GM18909 (cell line): ENCODE measurements around the gene FLNA.

Experiments
- ATAC-seq: cut with Tn5 transposase; IDR thresholded peaks from one replicate; pipeline ENCODE4 v1.9.1; 2021; ENCODE audit warnings: mild to moderate bottlenecking; ENCODE audit not compliant: unreplicated experiment, poor library complexity

Gene FLNA, protein sequence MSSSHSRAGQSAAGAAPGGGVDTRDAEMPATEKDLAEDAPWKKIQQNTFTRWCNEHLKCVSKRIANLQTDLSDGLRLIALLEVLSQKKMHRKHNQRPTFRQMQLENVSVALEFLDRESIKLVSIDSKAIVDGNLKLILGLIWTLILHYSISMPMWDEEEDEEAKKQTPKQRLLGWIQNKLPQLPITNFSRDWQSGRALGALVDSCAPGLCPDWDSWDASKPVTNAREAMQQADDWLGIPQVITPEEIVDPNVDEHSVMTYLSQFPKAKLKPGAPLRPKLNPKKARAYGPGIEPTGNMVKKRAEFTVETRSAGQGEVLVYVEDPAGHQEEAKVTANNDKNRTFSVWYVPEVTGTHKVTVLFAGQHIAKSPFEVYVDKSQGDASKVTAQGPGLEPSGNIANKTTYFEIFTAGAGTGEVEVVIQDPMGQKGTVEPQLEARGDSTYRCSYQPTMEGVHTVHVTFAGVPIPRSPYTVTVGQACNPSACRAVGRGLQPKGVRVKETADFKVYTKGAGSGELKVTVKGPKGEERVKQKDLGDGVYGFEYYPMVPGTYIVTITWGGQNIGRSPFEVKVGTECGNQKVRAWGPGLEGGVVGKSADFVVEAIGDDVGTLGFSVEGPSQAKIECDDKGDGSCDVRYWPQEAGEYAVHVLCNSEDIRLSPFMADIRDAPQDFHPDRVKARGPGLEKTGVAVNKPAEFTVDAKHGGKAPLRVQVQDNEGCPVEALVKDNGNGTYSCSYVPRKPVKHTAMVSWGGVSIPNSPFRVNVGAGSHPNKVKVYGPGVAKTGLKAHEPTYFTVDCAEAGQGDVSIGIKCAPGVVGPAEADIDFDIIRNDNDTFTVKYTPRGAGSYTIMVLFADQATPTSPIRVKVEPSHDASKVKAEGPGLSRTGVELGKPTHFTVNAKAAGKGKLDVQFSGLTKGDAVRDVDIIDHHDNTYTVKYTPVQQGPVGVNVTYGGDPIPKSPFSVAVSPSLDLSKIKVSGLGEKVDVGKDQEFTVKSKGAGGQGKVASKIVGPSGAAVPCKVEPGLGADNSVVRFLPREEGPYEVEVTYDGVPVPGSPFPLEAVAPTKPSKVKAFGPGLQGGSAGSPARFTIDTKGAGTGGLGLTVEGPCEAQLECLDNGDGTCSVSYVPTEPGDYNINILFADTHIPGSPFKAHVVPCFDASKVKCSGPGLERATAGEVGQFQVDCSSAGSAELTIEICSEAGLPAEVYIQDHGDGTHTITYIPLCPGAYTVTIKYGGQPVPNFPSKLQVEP (N-terminal part only)

DNA sequence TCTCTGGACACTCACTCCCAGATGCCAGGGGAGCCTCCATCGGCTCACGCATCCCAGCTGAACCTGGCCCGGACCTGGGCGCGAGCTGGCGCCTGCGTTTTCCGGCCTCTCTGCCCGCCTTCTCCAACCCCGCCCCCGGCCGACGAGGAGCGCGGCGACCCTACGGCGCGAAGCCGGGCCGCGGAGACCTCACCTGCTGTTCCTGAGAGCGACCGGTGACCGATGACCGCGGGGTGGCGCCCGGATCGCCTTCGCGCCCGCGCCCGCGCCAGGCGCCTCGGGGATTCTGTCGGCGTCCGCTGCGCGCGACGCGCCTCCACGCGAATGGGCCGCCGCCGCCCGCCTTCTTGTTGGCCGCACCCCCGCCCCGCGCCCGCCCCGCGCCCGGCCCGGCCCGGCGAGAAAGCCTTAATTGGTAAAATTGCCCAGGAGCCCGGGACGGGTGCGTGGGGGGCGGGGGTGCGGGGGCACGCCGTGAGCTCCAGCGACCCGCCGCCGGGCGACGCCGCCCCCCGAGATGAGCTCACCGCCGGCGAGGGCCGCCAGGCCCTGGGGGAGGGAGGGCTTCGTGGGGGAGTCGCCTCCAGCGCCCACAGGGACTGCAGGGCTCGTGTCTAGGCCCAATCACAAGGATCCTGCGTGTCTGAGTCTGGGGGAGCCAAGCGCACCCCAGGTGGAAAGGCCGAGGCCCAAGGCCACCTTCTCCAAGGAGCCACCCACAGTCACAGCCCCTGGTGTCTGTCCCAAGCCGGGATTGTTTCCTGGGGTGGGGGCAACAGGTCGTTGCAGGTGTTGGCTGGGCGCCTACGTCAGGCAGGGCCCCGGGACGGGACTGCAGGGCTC, at the start of gene FLNA:
TSS of gene FLNA (minus strand) at position 322 of the 843 bp plus-strand sequence. CDS start 3,389 bp downstream, outside the sequence.
- ATAC-seq = no peak

DNA sequence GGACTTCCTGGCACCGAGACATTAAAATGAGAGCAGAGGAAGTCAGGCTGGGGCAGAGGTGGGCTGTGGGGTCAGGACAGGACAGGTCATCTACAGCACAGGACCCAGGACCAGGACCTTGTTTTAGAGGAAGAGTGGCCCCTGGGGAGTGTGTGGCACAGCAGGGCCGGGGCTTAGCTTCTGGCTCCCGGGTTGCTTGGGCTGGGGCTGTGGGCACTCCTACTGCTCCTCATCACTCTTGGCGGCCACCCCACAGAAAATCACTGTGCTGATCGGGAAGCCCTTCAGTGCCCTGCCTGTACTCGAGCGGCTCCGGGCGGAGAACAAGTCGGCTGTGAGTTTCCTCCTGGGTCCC, 45.9 kb upstream of the FLNA start:
- no peak for ATAC-seq

DNA sequence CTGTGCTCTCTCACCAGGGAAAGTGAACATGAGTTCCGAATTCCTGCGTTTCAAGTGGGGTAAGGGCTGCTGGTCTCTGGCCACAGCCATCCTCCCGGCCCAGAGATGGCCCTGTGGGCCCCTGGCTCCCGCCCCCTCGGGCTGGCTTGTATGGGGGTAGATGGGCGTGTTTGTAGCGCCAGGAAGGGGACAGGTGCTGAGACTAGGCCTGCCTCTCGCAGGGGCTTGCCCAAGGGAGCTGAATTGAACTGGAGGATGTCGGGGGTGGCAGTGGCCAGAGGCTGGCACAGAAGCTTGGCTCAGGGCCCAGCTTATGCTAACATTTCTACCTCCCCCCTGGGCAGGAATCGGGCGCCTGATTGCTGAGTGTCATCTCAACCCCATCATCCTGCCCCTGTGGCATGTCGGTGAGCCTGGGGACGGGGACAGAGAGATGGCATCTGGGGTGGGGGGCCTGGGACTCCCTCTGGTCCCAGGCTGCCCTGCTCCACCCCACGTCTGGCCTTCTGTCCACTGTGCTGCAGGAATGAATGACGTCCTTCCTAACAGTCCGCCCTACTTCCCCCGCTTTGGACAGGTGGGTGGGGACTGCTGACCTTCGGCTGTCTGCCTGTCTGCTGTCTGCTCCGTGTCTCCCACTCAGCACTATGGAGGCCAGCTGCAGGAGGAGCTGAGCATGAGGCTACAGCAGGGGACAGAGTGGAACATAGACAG, 45.4 kb upstream of the FLNA start:
- ATAC-seq = no peak

DNA sequence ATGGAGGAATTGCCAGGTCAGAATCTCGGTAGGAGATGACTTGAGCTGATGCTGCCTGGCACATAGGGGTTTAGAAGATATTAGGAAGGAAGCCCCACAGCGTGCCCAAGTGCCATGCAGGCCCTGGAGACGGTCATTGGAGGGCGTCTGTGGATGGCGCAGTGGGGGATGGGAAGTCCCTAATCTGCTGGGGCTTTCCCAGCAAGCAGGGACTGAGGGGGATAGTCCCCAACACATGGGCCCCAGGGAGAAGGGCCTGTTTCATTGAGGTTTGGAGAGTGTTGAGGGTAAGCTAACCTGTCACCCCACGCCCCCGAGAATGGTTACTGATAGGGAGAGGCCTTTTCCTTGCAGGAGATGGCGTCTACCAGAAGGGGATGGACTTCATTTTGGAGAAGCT, 44.8 kb upstream of the FLNA start:
- no peak for ATAC-seq

DNA sequence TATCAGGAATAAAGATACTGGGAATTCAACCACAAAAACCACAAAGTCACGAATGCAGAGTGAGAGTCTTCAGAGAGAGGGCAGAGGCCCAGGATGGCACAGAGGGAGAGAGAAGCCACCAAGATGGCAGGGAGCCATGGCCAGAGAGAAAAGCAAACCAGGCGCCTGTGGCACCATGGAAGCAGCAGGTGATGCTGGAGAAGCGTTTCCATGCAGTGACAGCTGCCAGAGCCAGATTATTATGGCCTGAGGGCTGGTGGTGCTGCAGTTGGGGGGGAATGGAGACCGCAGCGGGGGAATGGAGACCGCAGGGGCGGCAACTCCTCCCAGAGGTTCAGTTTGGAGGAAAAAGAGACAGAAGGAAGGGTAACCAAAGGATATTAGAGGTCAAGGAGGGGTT, 42.7 kb upstream of the FLNA start:
- no peak for ATAC-seq

DNA sequence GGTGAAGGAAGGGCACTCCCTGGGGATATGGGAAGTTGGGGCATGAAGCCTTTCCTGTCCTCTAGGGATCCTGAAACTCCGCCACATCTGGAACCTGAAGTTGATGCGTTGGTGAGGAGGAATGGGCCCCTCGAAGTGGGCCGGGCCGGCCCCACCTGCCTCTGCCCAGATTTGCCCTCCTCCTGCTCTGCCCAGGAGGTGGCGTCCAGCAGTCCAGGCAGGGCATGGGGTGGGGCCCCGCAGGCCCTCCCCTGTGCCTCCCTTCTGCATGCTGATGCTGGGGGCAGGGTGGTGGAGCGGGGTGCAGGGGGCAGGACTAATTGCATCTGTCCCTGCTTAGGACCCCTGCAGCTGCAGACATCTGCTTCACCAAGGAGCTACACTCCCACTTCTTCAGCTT, 38.7 kb upstream of the FLNA start:
- ATAC-seq = no peak

DNA sequence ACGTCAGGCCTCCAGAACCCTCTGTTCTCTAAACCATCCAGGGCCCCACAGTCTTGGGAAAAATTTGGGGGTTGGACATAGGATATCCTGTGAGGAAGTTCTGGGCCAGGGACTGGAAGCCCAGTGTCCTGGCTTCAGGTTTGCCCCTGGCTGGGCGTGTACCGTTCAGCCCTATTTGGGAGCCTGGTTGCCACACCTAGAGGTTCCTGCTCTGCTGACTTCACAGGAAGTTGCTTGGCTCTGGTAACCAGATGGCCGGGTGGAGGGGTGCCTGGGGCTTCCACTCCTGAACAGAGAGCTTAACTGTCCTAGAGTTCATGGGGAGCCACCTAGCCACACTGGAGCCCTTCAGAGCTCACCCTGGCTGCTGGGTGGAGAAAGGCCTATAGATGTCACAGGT, 38.0 kb upstream of the FLNA start:
- ATAC-seq = no peak

DNA sequence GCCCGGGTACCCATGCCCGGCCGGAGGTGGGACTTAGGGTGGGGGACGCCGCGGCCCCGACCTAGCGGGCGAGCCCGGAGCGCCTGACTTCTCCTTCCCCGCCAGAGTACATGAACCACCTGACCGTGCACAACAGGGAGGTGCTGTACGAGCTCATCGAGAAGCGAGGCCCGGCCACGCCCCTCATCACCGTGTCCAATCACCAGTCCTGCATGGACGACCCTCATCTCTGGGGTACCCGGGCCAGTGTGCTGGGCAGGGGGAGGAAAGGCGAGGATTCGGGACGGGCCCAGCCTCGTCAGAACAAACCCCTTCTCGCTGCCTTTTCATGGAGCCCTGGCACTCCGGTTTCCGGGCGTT, 37.5 kb upstream of the FLNA start:
- peak; percentile 52 for ATAC-seq

DNA sequence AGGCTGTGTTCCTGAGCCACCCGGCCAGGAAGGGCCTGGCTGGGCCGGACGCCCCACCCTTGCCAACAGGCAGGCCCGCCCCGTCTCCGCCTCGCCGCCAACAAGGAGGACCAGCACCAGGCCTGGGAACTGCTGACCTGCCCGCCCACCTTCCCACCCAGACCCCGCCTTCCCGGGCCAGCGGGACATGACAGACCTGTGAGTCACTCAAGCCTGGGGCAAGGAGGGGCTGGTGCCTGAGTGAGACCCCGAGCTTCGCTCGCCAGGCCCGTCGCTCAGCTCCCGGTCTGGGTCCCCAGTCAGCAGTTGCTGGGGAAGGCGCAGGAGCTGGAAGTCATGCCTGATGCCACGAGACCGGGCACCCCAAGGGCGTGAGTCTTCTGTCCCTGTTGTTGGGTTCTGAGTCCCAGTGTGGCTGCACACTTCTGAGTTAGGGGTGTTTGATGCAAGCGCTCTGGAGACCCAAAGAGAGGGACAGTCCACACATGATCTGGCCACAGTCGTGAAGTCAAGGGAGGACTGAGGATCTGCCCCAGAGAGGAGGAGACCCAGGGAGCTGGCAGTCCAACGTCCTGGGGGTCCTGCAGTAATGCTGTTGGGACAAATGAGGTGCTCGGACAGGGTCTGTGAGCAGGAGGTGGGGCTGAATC, 34.9 kb upstream of the FLNA start, which contains the start of gene DNASE1L1:
TSS of gene DNASE1L1 (minus strand) at position 33 of the 650 bp plus-strand sequence. CDS start 3,686 bp downstream, outside the sequence.
- ATAC-seq = peak; percentile 38

DNA sequence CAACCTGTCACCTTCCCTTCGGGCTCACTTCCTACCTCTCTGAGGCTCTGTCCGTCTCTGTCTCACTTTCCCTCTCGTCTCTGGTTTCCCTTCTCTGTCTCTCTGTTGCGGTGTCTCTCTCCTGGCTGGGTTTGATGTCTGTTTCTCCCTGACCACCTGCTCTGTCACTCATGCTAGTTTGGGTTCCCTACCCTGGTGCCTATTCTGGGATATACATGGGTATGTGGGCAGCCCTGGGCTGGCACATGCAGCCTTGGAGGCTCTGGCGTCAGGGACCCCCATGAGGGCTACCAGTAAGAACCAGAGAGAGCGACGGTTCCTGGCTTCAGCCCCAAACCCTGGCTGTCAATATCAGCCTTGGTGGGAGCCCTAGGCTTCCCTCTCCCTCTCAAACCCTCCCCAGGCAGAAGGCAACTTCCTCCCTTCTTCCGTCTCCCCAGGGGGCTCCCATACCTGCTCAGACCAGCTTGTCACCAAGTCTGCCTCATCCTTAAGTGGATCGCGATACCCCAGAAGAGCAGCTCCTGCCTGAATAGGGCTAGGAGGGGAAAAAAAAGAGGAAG, 34.3 kb upstream of the FLNA start:
- ATAC-seq = no peak

DNA sequence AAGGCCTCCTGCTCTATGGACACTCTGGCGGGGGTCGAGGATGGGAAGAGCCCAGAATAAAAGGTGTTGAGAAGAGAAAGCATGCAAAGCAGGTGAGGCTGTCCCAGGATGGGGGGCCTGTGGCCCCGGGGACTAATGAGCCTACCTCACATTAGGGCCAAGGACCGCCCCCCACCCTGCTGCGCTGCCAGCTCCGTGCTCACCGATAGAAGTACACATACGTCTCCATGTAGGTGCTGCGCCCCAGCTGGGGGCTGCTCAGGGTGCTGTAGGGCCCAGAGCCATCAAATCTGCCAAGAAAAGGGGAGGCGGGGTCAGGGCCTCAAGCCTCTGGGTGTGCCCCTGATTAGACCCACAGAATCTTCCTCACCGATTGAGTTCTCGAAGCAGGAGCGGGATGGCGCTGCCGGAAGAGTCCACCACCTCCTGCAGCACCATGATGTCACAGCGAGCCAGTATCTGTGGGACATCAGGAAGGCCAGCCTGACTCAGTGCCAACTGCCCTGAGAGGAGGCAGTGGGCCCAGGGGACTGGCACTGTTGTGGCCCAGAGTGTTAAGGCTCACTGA, 30.3 kb upstream of the FLNA start:
- no peak for ATAC-seq

DNA sequence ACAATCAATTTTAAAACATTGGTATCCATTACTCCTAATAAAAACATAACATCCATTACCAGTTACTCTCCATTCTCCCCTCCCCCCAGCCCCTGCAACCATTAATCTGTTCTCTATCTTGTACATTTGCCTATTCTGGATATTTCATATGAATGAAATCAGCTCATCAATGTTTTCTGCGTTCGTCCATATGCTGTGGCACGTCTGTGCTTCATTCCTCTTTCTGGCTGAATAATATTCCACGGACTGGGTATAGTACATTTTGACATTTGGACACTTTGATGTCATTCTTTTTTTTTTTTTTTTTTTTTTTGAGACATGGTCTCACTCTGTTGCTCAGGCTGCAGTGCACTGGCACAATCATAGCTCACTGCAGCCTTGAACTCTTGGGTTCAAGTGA, 29.4 kb upstream of the FLNA start:
- no peak for ATAC-seq

DNA sequence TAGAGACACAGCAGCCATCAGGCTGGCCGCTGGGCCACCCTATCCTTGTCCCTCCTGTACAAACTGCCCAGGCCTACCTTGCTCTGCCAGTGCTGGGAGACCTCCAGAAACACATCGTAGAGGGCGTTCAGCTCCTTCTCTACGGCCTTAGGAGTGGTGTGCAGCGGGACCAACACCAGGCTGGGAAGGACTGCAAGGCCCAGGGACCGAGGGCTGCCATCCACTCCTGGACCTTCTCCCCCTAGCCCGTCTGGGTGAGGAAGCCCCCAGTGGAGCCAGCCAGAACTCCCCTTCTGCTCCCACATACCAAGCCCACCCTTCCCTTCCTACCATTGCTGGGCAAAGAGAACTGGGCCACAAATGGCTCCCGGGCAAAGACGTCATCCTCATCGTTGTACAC, 28.8 kb upstream of the FLNA start:
- no peak for ATAC-seq

DNA sequence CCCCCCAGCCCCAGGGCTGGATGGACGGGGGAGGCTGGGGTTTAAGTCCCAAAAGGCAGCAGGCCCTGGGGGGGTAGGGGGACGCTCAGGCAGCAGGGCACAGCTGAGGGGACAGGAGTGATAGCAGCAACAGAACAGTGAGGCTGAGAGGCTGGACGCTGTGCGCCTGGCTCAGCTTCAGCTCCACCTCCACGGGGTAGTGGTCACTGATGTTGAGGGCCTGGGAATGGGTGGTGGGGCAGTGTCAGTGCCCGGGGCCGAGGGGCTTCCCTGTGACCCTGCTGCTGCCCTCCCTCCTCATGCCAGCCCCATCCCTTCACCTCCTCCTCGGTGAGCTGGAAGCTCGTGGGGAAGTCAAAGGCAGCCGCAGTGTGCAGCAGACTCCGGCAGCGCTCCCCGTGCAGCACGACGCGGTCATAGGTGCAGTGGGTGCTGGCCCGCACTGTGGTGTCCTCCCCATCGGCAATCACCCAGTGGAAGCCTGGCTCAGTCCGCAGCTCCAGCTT, 28.2 kb upstream of the FLNA start:
- ATAC-seq = no peak

DNA sequence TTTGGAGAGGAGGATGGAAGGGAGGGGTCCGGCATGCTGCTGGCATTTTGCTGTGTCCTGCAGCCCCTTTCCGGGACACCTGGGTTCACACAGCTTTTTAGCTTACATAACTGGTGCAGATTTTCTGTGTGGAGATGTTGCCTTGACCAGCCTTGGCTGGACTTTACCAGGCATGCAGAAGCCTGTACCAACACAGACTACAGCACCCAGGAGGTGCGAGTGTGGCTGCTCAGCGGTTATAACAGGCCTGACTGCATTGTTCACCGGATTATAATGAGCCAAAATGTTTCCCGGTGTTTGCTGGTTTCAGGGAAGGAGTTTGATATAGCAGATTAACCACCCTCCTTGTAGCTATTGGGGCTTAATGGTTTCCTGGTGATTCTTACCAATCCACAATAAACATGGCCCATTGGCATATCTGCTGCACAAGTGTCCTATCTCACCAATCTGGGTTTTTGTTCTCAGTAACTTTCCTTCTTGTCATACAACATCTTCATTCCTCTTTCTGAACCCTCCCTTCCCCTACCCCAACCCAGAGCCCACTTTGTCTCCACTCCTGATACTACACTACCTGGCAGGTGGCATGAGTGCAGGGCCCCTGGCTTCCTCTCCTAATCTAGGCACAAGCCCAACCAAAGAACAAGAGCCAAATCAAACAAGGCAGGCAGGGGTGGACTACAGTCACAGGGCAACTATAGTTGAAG, 27.6 kb upstream of the FLNA start:
- no peak for ATAC-seq

DNA sequence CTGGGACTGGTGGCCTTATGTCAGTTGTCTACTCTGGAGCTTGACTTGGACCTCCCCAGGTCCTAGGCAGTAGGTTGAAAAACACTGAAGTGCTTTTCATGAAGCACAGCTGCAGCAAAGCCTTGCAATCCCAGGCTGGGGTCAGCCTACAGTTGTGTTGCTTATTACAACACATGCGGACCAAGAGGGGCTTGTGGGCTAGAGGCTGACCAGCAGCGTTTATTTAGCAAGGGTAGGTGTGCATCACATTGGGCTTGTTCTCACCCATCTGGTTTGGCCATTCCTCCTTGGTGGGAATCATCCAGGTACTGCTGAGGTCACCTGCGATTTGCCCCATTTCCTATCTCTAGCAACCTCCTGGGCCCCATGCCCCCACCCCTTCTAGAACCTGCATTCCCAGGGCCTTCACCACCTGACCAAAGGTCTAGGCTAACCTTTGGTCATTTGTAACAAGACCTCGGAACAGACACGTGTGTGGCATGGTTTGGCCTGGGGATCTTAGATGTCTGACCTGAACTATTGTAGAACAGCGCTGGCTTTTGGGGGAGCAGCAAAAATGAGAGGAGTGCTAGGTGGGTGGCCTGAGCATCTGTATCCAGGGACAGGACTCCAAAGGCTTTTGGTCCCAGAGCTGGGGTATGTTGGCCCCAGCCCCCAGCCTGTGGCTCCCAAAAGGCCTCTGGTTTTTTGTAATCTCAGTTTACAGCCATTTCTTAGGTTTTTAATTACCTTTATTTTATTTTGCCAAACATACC, 26.8 kb upstream of the FLNA start:
- no peak for ATAC-seq
